Osteocyte (in vitro differentiated cells): ENCODE data around the gene SRGAP3. TPM values are rescaled to one million over a fixed set of nuclear protein-coding genes. Genes with fewer than 3 reads are reported as not detected.

Experiments used
- DNase-seq: peaks from one replicate; pipeline ENCODE4 v3.0.0; 2021; ENCODE audit warnings: mixed read lengths; ENCODE audit not compliant: unreplicated experiment; ENCODE audit errors: extremely low spot score
- H3K27ac Mint-ChIP-seq: one replicate; pipeline ENCODE4 v1.8.0; 2021; ENCODE audit warnings: mild to moderate bottlenecking, mixed read lengths; ENCODE audit not compliant: unreplicated experiment
- H3K27me3 Mint-ChIP-seq: one replicate; pipeline ENCODE4 v1.8.0; 2021; ENCODE audit warnings: mixed read lengths; ENCODE audit not compliant: unreplicated experiment
- H3K36me3 Mint-ChIP-seq: one replicate; pipeline ENCODE4 v1.8.0; 2021; ENCODE audit warnings: mixed read lengths; ENCODE audit not compliant: unreplicated experiment
- H3K4me1 Mint-ChIP-seq: one replicate; pipeline ENCODE4 v1.8.0; 2021; ENCODE audit warnings: mixed read lengths; ENCODE audit not compliant: unreplicated experiment
- H3K4me3 Mint-ChIP-seq: one replicate; pipeline ENCODE4 v1.8.0; 2021; ENCODE audit warnings: mild to moderate bottlenecking, moderate library complexity, mixed read lengths; ENCODE audit not compliant: unreplicated experiment
- H3K9me3 Mint-ChIP-seq: one replicate; pipeline ENCODE4 v1.8.0; 2021; ENCODE audit warnings: mixed read lengths; ENCODE audit not compliant: unreplicated experiment
- CTCF ChIP-seq: fragments of 200-600 bp; sonication (generic); IDR thresholded peaks from 2 replicates; pipeline ENCODE4 v1.5.0; 2021; ENCODE audit warnings: antibody characterized with exemption, mild to moderate bottlenecking, moderate library complexity
- total RNA-seq: library from RNA; stranded (reverse); gene quantifications from 2 replicates; pipeline ENCODE4 v1.2.1, GENCODE V29; 2021

Gene SRGAP3
- total RNA-seq, 1 donor from 2014 or later: 2.6 TPM

DNA sequence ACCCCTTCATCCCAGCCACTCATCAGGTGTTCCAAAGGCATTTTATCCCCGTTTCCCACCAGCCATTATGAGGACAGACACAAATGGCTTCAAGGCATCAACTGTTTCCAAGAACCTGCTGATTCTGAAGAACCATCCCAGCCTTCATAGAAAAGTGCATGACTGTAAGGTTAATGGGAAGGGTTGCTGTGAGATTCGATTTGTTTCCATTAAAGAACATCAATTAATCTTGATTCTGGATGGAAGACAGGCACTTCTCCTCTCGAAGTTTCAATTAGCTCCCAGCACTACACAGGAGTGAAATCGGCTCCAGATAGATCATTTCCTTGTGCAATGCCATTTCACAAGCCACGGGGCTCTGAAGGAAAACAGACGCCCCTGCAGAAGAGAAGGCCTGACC lies 25.8 kb downstream of the SRGAP3 start:
- no peak for DNase-seq
- no peaks in the 10 kb centered on the region for H3K4me1 Mint-ChIP-seq
- H3K27ac Mint-ChIP-seq: no peak overlapping the region
- H3K36me3 Mint-ChIP-seq: no peaks in the 10 kb centered on the region
- H3K27me3 Mint-ChIP-seq: peaks cover 27% of the 10 kb centered on the region
- TF ChIP-seq CTCF: no peak
- no peaks in the 10 kb centered on the region for H3K9me3 Mint-ChIP-seq
- no peak overlapping the region for H3K4me3 Mint-ChIP-seq

GRCh38 chr3:9222956-9223639 lies 26.3 kb downstream of the SRGAP3 start:
- H3K36me3 Mint-ChIP-seq: no peaks in the 10 kb centered on the region
- no peak overlapping the region for H3K27ac Mint-ChIP-seq
- no peaks in the 10 kb centered on the region for H3K9me3 Mint-ChIP-seq
- TF ChIP-seq CTCF: no peak
- DNase-seq: no peak
- no peak overlapping the region for H3K4me3 Mint-ChIP-seq
- H3K4me1 Mint-ChIP-seq: no peaks in the 10 kb centered on the region
- H3K27me3 Mint-ChIP-seq: peaks cover 27% of the 10 kb centered on the region

DNA sequence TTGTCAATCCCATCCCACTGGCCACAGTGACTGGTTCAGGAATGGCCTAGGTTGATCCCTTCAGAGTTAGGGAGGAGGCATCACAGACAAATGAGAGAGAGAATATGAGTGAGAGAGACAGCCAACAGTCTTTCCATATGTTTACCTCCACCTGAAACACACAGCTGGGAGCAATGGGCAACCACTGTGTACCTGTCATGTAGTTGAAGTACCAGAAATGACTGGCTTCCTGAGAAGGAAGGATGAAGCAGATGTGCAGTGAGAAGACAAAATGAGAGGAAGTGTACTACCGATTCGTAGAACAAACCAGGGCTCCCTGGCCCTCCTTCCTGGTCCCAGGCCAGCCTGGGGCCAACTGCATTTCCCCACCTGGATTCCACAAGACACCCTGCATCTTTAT lies 27.4 kb downstream of the SRGAP3 start:
- H3K4me1 Mint-ChIP-seq: no peaks in the 10 kb centered on the region
- peaks cover 27% of the 10 kb centered on the region for H3K27me3 Mint-ChIP-seq

DNA sequence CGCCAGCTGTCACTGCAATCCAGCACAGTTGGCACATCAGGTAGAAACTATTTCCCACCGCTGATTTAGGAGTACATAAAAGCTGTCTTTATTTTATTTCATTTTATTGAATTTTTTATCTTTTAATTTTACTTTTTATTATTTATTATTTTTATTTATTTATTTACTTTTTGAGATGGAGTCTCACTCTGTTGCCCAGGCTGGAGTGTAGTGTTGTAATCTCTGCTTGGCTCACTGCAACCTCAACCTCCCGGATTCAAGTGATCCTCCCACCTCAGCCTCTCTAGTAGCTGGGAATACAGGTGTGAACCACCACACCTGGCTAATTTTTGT lies 31.0 kb downstream of the SRGAP3 start:
- no peaks in the 10 kb centered on the region for H3K9me3 Mint-ChIP-seq
- no peak overlapping the region for H3K4me3 Mint-ChIP-seq
- TF ChIP-seq CTCF: no peak
- peaks cover 8% of the 10 kb centered on the region for H3K4me1 Mint-ChIP-seq
- H3K27me3 Mint-ChIP-seq: peaks cover 15% of the 10 kb centered on the region
- no peak overlapping the region for H3K27ac Mint-ChIP-seq
- no peaks in the 10 kb centered on the region for H3K36me3 Mint-ChIP-seq
- no peak for DNase-seq

More for the DNA sequence above, 27.4 kb downstream of the SRGAP3 start:
- H3K9me3 Mint-ChIP-seq: no peaks in the 10 kb centered on the region
- no peaks in the 10 kb centered on the region for H3K36me3 Mint-ChIP-seq
- no peak for TF ChIP-seq CTCF
- H3K4me3 Mint-ChIP-seq: no peak overlapping the region
- no peak overlapping the region for H3K27ac Mint-ChIP-seq
- no peak for DNase-seq

- Mint-ChIP-seq H3K27me3 (peaks cover 17% of the 10 kb centered on the region), H3K4me1 (peaks cover 8% of the 10 kb centered on the region), H3K36me3 (no peaks in the 10 kb centered on the region), H3K27ac (no peak overlapping the region), H3K9me3 (no peaks in the 10 kb centered on the region), H3K4me3 (no peak overlapping the region)
- DNase-seq: no peak
- TF ChIP-seq CTCF: no peak
Measured at GRCh38 chr3:9217784-9218513, 31.5 kb downstream of the SRGAP3 start.
